NCI-H69 (cell line): ENCODE results near the gene PRM1.
"Not testable (repeated sequence)": the region's sequence is repeated elsewhere in the genome, so short reads cannot be mapped to it uniquely, and the experiment has no call there.

Experiments used
- DNase-seq: peaks from one replicate; lab custom pipeline; 2025; lab: John Stamatoyannopoulos, UW

PRM1 gene

GRCh38 chr16:11298143-11298900 lies 17.2 kb upstream of the PRM1 start:
- no peak for DNase-seq

DNA sequence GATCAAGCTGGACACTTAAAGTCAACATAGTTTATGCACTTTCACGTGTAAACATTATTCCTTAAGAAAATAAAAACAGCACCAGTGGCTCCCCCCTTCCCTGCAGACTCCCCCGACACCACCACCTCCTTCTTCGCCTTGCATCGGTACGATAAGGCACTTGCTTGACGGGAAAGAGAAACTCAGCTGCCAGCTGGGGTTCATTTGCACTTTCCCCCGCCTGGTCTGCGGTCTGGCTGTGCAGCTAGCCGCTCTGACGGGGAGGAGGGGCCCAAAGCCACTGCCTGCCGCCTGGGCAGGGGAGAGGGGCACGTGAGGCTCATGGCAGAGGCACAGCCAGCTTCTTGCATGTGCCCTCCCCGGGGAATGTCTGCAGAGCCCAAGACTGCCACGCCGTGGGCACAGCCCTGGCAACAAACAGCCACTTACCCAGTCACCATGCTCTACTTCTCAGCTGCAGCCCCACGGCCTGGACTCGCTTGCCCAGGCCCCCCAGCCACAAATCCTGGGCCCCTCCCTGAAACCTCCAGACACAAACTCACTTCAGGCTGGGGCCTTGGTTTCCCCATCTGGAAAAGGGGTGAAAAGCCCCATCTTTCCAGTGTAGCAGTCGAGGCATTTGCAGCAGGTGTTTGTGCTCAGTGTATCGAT lies 16.5 kb upstream of the PRM1 start:
- DNase-seq = peak; percentile 95

DNA sequence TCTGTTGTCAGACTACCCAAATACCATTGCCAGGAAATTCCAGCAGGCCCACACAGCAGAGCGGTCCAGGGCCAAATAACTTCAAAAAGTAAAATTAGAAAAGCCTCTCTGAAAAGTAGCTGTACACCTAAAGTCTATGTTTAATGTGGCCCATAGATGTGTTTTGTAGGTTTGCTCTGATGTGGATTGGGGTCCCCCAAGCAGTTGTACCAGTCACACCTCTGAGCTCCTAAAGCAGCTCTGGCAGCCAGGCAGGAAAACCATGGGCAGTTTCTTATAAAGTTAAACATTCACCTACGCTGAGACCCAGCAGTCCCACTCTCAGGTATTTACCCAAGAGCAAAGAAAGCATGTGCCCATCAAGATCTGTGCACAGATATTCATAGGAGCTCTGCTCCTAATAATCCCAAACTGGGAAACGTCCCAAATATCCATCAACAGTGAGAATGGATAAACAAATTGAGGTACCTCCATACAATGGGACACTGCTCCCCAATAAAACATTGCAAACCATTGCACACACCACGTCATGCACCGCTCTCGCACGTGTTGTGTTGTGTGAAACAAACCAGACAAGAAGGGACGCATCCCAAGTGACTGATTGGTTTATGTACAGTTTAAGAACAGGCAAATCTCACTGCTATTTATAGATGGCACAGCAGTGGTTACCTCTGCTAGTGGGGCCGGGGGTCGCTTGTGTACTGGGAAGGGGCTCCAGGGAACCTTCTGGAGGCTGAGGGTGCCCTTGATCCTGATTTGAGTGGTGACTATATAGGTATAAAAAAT lies 15.8 kb upstream of the PRM1 start:
- DNase-seq = no peak

DNA sequence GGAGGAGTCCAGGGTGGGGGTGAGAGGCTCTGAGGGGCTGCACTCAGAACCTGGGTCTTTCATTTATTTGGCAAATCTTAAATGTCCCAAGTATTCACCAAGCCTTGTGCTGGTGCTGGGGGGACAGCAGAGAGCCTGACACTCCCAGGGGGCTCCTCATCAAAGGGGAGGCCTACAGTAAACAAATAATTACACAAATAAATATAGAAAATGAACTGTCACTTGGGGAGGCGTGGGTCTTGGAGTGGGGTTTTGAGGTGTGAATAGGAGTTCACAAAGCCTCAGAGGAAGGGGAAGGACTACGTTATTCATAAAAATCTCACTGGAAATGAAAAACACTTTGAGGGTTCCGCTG lies 15.2 kb upstream of the PRM1 start:
- no peak for DNase-seq

GRCh38 chr16:11295672-11296071 lies 14.5 kb upstream of the PRM1 start:
- DNase-seq = peak; percentile 15

- no peak for DNase-seq
These were observed 11.1 kb upstream of the PRM1 start for GRCh38 chr16:11292076-11292748.

- DNase-seq = no peak
These were observed 10.1 kb upstream of the PRM1 start for GRCh38 chr16:11291091-11291703.

DNA sequence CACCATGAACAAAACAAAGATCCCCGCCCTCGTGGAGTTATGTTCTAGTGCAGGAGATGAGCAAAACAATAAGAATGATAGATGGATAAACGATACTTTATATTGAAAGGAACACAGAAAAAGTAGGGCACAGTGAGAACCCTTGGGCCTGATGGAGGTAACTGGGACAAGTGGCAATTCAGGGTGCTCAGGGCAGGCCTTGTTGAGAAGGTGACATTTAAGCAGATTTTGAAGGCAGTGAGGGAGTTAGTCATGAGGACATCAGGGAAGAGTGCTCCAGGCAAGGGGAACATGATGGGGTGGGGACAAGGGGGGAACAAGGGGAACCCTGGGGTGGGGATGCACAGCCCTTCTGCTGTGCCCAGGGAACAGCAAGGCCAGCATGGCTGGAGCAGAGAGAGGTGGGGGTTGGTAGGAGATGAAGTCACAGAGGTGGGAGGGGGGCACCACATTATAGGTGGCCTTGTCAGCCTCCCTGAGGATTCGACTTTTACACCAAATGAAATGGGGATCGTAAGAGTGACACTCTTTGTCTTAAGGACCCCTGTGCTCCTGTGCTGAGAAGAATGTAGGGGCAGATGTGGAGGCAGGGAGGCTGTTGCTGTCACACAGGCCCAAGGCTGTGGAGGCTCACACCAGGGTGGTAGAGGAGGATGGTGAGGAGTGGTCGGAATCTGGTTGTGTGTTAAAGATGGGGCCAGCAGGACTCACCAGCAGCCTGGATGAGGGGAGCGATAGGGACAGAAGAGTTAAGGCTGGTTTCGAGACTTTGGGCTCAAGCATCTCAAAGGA lies 9.2 kb upstream of the PRM1 start:
- DNase-seq = no peak

DNA sequence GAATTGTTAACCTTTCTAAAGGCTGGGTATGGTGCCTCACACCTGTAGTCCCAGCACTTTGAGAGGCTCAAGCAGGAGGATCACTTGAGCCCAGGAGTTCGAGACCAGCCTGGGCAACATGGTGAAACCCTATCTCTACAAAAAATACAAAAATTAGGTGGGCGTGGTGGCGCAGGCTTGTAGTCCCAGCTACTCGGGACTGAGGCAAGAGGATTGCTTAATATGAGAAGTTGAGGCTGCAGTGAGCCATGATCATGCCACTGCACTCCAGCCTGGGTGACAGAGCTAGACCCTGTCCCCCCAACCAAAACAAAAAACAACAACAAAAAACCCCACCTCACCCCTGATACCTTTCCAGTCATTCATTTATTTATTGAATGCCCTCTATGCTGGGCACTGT lies 8.6 kb upstream of the PRM1 start:
- not testable (repeated sequence) for DNase-seq

DNA sequence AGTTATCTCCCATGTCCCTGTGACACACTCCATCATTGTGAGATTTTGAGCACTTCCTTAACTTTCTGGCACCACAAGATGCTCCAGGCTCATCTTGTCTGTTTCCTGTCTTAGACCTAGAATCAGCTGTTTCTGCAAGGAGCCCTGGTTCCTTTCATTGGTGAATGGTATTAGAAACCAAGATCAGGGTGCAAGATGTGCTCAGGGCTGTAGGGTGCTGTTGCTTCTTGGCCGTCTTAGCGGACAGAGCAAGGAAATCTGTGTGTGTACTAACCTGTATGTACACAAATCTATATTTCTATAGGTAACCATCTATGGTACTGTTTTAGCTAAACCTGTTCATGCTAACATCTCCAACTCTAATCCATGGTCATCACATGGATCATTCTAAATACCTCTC lies 8.1 kb upstream of the PRM1 start:
- no peak for DNase-seq

DNA sequence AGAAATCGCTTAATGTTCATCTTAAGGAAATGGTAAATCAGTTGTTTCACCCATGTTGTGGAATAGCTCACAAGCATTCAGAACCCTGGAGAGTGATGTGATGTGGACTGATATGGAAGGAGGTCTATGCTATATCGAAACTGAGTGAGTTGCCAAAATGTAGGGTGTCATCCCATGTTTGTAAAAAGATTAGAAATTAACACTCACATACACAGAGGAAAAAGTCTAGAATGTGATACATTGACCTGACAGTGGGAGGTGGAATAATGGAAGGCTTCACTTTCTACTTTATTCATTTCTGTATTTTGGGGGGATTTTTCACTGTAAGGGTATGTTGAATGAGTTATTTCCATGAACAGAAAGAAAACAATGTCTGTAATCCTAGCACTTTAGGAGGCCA lies 4.7 kb upstream of the PRM1 start:
- DNase-seq = no peak

GRCh38 chr16:11283820-11284248 lies 2.7 kb upstream of the PRM1 start:
- no peak for DNase-seq

DNA sequence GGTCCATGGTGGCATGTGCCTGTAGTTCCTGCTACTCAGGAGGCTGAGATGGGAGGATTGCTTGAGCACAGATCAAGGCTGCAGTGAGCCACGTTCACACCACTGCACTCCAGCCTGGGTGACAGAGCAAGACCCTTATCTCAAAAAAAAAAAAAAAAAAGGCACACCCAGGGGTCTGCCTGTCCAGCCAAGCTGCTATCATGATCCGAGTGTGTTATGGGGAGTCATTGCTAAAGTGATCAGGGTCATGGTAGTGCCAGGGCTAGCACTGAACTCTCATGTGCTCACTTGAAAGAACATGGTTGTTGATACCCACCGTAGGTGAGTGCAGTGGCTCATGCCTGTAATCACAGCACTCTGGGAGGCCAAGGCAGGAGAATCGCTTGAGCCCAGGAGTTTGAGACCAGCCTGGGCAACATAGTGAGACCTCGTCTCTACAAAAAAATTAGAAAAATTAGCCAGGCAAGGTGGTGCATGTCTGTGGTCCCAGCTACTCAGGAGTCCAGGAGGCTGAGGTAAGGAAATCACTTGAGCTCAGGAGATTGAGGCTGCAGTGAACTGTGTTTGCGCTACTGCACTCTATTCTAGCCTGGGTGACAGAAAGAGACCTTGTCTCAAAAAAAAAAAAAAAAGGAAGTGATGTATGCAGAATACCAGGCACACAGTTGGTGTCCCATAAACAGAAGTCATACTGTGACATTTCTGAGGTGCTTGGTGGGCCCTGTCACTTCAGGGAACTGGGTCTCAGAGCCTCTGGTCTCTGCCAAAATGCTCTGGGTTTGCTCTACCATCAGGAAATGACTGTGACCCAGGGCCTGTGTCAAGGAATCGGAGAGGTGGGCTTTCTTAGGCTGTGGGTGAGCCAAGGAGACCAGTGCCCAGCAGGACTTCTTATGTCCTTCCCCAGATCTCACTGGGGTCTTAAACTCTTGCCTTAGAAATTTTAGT lies 2.2 kb downstream of the PRM1 start:
- DNase-seq = no peak

- DNase-seq = no peak
These were observed 3.4 kb downstream of the PRM1 start for GRCh38 chr16:11277607-11278337.

DNA sequence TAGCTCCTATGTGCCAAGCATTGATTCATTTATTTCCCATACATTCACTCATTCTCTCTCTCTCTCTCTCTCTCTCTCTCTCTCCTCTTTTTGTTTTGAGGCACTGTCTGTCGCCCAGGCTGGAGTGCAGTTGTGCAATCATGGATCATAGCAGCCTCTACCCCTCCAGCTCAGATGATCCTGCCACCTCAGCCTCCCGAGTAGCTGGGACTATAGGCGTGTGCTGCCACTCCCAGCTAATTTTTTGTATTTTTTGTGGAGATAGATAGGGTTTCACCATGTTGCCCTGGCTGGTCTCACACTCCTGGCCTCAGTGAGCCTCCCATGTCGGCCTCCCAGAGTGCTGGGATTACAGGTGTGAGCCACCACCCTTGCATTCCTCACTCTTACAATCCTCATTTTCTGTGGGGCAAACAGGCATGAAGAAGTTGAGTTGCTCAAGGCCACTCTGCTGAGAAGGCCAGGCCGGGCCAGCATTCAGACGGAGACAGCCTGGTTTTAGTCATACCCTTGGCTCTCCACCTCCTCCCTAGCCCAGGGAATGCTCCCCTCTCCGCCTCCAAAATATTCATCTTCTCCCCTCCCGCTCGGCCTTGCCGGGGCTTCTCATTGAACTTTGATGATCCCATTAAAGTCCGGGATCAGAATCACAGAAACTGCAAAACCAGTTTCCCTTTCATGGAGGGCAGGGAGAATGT lies 4.1 kb downstream of the PRM1 start:
- no peak for DNase-seq

DNA sequence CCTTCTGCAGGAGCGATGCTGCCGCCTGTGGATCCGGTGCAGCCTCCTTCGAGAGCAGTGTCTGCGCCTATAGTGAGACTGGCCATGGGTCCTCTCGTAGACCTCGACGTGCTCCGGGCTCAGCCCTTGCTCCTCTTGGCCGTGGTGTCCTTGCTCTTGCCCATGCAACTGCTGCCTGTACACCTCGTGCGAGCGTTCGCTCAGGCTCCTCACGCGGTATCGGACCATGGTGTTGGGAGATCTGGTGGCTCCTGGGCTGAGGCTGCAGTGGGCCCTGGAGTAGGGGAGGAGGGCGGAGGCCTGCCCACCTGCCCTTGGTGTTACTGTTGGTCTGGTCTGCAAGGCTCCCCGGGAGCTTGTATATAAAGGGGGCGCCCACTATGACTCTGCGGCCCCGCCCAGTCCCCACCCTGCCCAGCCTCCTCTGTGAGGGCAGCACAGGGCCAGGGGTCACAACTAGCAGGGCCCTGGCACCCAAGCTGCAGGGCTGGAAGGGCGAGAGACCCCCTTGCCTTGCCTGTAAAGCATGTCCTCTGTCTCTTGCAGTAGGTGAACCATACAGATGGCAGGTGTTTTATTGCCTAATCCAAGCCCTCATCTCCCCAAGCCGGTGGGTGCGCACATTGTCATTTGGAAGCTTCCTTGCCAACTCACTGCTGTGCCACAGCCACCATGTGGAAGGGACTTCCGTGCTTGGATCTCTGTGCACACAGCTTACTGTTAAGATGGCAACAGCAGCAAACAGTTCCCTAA lies 4.8 kb downstream of the PRM1 start, which contains the start of gene PRM2:
PRM2 (minus strand) TSS at position 338 of the 753 bp plus-strand sequence; CDS start at position 228, 110 bp downstream.
- no peak for DNase-seq

DNA sequence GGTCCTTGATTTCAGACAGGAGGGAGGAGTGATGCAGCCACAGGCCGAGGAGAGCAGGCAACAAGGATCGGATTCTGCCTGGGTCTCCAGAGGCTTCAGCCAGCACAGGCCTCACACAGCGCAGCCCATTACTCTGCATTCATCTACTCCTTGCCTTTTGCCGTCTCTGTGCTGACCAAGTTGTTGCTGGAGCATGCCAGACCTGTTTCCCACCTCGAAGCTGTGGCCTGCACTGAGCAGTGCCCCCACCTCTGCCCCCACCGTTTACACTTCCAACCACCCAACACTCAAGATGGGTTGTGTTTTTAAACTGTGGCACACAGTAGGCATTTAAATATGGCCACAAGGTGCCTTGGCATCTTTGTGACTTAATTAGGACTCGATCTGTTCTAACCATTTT lies 6.2 kb downstream of the PRM1 start:
- DNase-seq = no peak
